Spleen (tissue), 7 donors: ENCODE data around the gene MN1.

ENCODE experiments used
- CTCF ChIP-seq, 11 experiments: fragments of 200-600 bp in 7 of 11; fragments of 450-650 bp in 4 of 11; sonication (generic) in 4 of 11; IDR thresholded peaks in 8 of 11; conservative IDR thresholded peaks in 3 of 11; 1 replicate in 7 of 11; 2 replicates in 4 of 11; pipeline versions ENCODE4 v1.4.0 to v1.8.0; 2016 to 2021; ENCODE audit warnings: antibody characterized with exemption in 11 of 11, inconsistent platforms in 4 of 11, mild to moderate bottlenecking in 1 of 11
- POLR2AphosphoS5 ChIP-seq, 3 donors: sonication (generic); formaldehyde crosslinking; IDR thresholded peaks; one replicate each; pipeline ENCODE4 v1.5.1; 2017; ENCODE audit warnings: antibody characterized with exemption in 3 of 3
- donor health status: DM: no; HTN: no; CAD: no; lungs with moderate emphysema.
- donor health status: DM: no; HTN: no; CAD: no.
- donor health status: DM: no; HTN: no; CAD: no.

- TF ChIP-seq CTCF (IDR thresholded peaks at IDR 0.05 in 8 of 11, conservative IDR thresholded peaks at IDR 0.05 in 3 of 11) (no peak), POLR2AphosphoS5 (IDR thresholded peaks at IDR 0.05) (no peak)
Observed at GRCh38 chr22:27774200-27774599, 27.4 kb downstream of the MN1 start.
